Astrocyte (in vitro differentiated cells and primary cell): ENCODE measurements around the gene CALML5. TPM values are rescaled to one million over a fixed set of nuclear protein-coding genes. Genes with fewer than 3 reads are reported as not detected.

Source experiments
- DNase-seq: peaks from one replicate; pipeline ENCODE4 v3.0.0-alpha.2; 2010; ENCODE audit warnings: low read depth
- FAIRE-seq: peaks from 2 replicates; lab custom pipeline; 2011; peaks lifted over from hg19 to GRCh38; lab: Jason Lieb, UNC
- H2AFZ ChIP-seq: 2 replicates; pipeline ENCODE4 v1.6.0; 2012; ENCODE audit warnings: low read depth, low read length, inconsistent platforms
- H3K27ac ChIP-seq: 2 replicates; pipeline ENCODE4 v1.5.1; 2011; ENCODE audit warnings: low read depth, low read length, inconsistent platforms
- H3K27me3 ChIP-seq: 2 replicates; pipeline ENCODE4 v1.6.0; 2011; ENCODE audit warnings: low read length, inconsistent platforms; ENCODE audit not compliant: insufficient read depth
- H3K36me3 ChIP-seq: 2 replicates; pipeline ENCODE4 v1.5.1; 2011; ENCODE audit warnings: low read length, inconsistent platforms; ENCODE audit not compliant: insufficient read depth
- H3K4me1 ChIP-seq: 2 replicates; pipeline ENCODE4 v1.5.1; 2011; ENCODE audit warnings: low read length, inconsistent platforms; ENCODE audit not compliant: insufficient read depth
- H3K4me2 ChIP-seq: 2 replicates; pipeline ENCODE4 v1.6.0; 2012; ENCODE audit warnings: low read length, inconsistent platforms
- H3K4me3 ChIP-seq: 2 replicates; pipeline ENCODE4 v1.5.1; 2011; ENCODE audit warnings: low read depth, mild to moderate bottlenecking, low read length, inconsistent platforms; ENCODE audit not compliant: insufficient read depth
- H3K79me2 ChIP-seq: 2 replicates; pipeline ENCODE4 v1.6.0; 2012; ENCODE audit warnings: mild to moderate bottlenecking, low read length, inconsistent platforms; ENCODE audit not compliant: insufficient read depth
- H3K9ac ChIP-seq: 2 replicates; pipeline ENCODE4 v1.6.0; 2012; ENCODE audit warnings: mild to moderate bottlenecking, low read length, inconsistent platforms
- H3K9me3 ChIP-seq: 2 replicates; pipeline ENCODE4 v1.5.1; 2012; ENCODE audit warnings: low read depth, mild to moderate bottlenecking, low read length, inconsistent platforms; ENCODE audit not compliant: insufficient read depth
- H4K20me1 ChIP-seq: 2 replicates; pipeline ENCODE4 v1.6.0; 2012; ENCODE audit warnings: low read length, inconsistent platforms; ENCODE audit not compliant: insufficient read depth
- H3K27ac Mint-ChIP-seq: one replicate; pipeline ENCODE4 v1.8.0; 2021; ENCODE audit warnings: mild to moderate bottlenecking, mixed read lengths; ENCODE audit not compliant: unreplicated experiment
- H3K27me3 Mint-ChIP-seq: one replicate; pipeline ENCODE4 v1.8.0; 2021; ENCODE audit warnings: low read depth, mixed read lengths; ENCODE audit not compliant: unreplicated experiment
- H3K36me3 Mint-ChIP-seq: one replicate; pipeline ENCODE4 v1.8.0; 2021; ENCODE audit warnings: low read depth, mixed read lengths; ENCODE audit not compliant: unreplicated experiment
- H3K4me1 Mint-ChIP-seq: one replicate; pipeline ENCODE4 v1.8.0; 2021; ENCODE audit warnings: low read depth, mixed read lengths; ENCODE audit not compliant: unreplicated experiment
- H3K4me3 Mint-ChIP-seq: one replicate; pipeline ENCODE4 v1.8.0; 2021; ENCODE audit warnings: mild to moderate bottlenecking, moderate library complexity, mixed read lengths; ENCODE audit not compliant: unreplicated experiment
- H3K9me3 Mint-ChIP-seq: one replicate; pipeline ENCODE4 v1.8.0; 2021; ENCODE audit warnings: mild to moderate bottlenecking, mixed read lengths; ENCODE audit not compliant: unreplicated experiment
- EZH2 ChIP-seq: IDR thresholded peaks from 2 replicates; pipeline ENCODE4 v1.6.1; 2012; ENCODE audit warnings: mild to moderate bottlenecking, low read length, inconsistent platforms; ENCODE audit not compliant: insufficient read depth
- total RNA-seq: library from RNA; stranded (reverse); gene quantifications from 2 replicates; pipeline ENCODE4 v1.2.1, GENCODE V29; 2021
- TF ChIP-seq, protein P1 (sequence below): IDR thresholded peaks from 2 replicates; pipeline ENCODE4 v1.5.1; 2011; ENCODE audit warnings: low read depth, mild to moderate bottlenecking, inconsistent platforms, low read length, moderate library complexity; ENCODE audit not compliant: insufficient read depth

CALML5 gene
- total RNA-seq, 1 donor from 2014 or later, result not detected

DNA sequence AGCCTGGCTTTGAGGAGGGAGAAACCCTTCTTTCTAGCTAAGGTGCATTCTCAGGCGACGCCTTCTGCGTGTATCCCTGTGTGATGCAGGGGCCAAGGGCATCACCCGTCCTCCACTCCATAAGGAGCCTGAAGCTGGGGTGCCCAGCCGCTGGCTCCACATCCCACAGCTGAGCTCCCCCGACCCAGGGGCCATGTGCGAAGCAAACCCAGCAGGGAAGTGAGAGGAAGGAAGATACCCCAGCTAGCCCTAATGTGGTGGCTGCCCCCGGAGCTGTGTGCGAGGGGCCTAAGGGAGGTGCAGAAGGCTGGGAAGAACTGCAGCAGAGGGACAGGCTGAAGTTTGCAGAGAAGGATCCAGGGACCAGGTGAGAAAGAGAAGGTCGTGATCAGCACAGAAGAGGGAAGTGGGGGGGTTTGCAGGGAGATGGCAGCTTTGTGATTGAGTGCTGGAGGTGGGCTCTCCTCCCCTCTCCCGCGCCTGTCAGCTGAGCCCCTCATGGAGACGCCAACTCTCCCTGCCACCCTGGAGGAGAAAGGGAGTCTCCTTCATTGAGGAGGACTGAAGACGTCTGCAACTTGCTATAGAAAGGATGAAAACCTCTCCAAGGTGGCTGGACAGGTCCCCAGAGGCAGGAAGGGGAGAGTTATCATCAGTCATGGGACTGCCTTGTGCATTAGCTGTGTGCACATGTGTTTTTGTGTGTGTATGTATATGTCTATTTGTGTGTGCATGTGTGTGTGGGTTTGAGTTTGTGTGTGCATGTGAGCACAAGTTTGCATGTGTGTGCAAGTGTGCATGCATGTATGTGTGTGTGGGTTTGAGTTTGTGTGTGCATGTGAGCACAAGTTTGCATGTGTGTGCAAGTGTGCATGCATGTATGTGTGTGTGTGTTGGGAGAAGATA, 3.5 kb upstream of the CALML5 start:
- Mint-ChIP-seq H3K4me1 (peaks cover 3% of the 10 kb centered on the region), H3K4me3 (no peak overlapping the region), H3K9me3 (no peaks in the 10 kb centered on the region), H3K36me3 (no peaks in the 10 kb centered on the region), H3K27me3 (peaks cover 46% of the 10 kb centered on the region), H3K27ac (no peak overlapping the region)
- H3K27me3 ChIP-seq, result peaks cover 17% of the 10 kb centered on the region
- TF ChIP-seq, protein P1, sequence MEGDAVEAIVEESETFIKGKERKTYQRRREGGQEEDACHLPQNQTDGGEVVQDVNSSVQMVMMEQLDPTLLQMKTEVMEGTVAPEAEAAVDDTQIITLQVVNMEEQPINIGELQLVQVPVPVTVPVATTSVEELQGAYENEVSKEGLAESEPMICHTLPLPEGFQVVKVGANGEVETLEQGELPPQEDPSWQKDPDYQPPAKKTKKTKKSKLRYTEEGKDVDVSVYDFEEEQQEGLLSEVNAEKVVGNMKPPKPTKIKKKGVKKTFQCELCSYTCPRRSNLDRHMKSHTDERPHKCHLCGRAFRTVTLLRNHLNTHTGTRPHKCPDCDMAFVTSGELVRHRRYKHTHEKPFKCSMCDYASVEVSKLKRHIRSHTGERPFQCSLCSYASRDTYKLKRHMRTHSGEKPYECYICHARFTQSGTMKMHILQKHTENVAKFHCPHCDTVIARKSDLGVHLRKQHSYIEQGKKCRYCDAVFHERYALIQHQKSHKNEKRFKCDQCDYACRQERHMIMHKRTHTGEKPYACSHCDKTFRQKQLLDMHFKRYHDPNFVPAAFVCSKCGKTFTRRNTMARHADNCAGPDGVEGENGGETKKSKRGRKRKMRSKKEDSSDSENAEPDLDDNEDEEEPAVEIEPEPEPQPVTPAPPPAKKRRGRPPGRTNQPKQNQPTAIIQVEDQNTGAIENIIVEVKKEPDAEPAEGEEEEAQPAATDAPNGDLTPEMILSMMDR, result no peak
- TF ChIP-seq EZH2, result no peak
- no peaks in the 10 kb centered on the region for H4K20me1 ChIP-seq
- no peak overlapping the region for H3K4me3 ChIP-seq
- no peak for FAIRE-seq
- no peak overlapping the region for H3K27ac ChIP-seq
- no peaks in the 10 kb centered on the region for H3K79me2 ChIP-seq
- H3K9me3 ChIP-seq, result no peaks in the 10 kb centered on the region
- no peak overlapping the region for H3K4me2 ChIP-seq
- no peak overlapping the region for H2AFZ ChIP-seq
- no peak for DNase-seq
- H3K9ac ChIP-seq, result no peak overlapping the region
- no peaks in the 10 kb centered on the region for H3K36me3 ChIP-seq
- H3K4me1 ChIP-seq, result no peaks in the 10 kb centered on the region

DNA sequence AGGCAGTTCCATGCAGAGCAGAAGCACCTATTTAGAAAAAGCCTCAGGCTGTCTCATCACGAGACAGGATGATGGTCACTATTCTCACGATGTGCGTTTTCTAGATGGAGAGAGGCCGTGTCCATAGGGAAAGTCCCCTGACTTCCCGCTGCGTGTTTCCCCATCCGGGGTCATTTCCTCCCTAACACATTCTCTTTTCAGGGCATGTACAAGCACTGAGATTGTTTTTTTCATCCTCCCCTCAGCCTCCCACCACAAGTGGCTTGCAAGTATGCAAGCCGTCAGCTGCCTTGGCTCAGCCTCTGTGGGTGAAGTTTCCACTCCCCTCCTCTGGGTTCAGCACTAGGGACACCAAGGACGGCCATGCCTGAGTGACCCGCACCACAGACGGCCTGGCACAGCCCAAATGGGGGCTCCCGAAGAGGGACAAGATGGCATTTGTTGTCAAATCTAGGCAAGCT, 2.7 kb upstream of the CALML5 start:
- peaks cover 17% of the 10 kb centered on the region for H3K27me3 ChIP-seq
- H3K9me3 Mint-ChIP-seq, result no peaks in the 10 kb centered on the region
- no peaks in the 10 kb centered on the region for H3K36me3 Mint-ChIP-seq
- no peak overlapping the region for H3K4me3 Mint-ChIP-seq
- no peaks in the 10 kb centered on the region for H4K20me1 ChIP-seq
- H3K9ac ChIP-seq, result no peak overlapping the region
- H3K27ac ChIP-seq, result no peak overlapping the region
- no peak overlapping the region for H2AFZ ChIP-seq
- no peaks in the 10 kb centered on the region for H3K36me3 ChIP-seq
- no peaks in the 10 kb centered on the region for H3K4me1 ChIP-seq
- no peak overlapping the region for H3K4me2 ChIP-seq
- FAIRE-seq, result no peak
- H3K9me3 ChIP-seq, result no peaks in the 10 kb centered on the region
- H3K79me2 ChIP-seq, result no peaks in the 10 kb centered on the region
- no peak overlapping the region for H3K4me3 ChIP-seq
- H3K4me1 Mint-ChIP-seq, result peaks cover 3% of the 10 kb centered on the region
- no peak overlapping the region for H3K27ac Mint-ChIP-seq
- peaks cover 43% of the 10 kb centered on the region for H3K27me3 Mint-ChIP-seq
- DNase-seq, result no peak
- TF ChIP-seq EZH2, result no peak
- TF ChIP-seq, protein P1, result no peak

DNA sequence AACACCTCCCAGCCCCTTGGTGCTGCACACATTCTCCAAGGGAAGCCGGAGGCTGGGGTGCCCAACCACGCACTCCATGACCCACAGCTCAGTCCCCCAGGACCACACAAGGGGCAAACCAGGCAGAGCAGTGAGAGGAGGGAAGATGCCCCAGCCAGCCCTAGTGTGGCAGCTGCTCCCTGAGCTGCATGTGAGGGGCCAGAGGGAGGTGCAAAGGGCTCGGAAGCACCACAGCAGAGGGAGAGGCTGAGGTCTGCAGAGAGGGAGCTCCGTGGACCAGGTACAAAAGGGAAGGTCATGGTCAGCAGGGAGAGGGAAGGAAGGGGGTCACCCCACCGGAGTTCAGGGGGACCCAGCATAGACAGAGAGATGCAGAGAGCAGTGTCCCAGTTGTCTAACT, 1.5 kb upstream of the CALML5 start:
- no peaks in the 10 kb centered on the region for H3K9me3 ChIP-seq

More for the DNA sequence above, 1.5 kb upstream of the CALML5 start:
- no peak overlapping the region for H3K9ac ChIP-seq
- FAIRE-seq (no peak), DNase-seq (no peak)
- H4K20me1 ChIP-seq, result no peaks in the 10 kb centered on the region
- no peak overlapping the region for H3K4me2 ChIP-seq
- no peak overlapping the region for H3K27ac Mint-ChIP-seq
- no peak overlapping the region for H3K4me3 Mint-ChIP-seq
- H3K27ac ChIP-seq, result no peak overlapping the region
- no peak overlapping the region for H3K4me3 ChIP-seq
- no peaks in the 10 kb centered on the region for H3K4me1 ChIP-seq
- H3K36me3 Mint-ChIP-seq, result no peaks in the 10 kb centered on the region
- H3K27me3 Mint-ChIP-seq, result peaks cover 43% of the 10 kb centered on the region
- TF ChIP-seq EZH2, result no peak
- TF ChIP-seq, protein P1, result no peak
- H2AFZ ChIP-seq, result no peak overlapping the region
- no peaks in the 10 kb centered on the region for H3K36me3 ChIP-seq
- peaks cover 3% of the 10 kb centered on the region for H3K4me1 Mint-ChIP-seq
- no peaks in the 10 kb centered on the region for H3K9me3 Mint-ChIP-seq
- H3K27me3 ChIP-seq, result peaks cover 17% of the 10 kb centered on the region
- H3K79me2 ChIP-seq, result no peaks in the 10 kb centered on the region
